Skeletal muscle cell (primary cell): Measurements from ENCODE around the gene TFB2M.

ENCODE experiments used
- DNase-seq: peaks from one replicate; pipeline ENCODE4 v3.0.0-alpha.2; 2010; ENCODE audit warnings: low read depth
- H3K4me3 ChIP-seq: 2 replicates; pipeline ENCODE4 v1.5.1; 2011; ENCODE audit warnings: low read depth, mild to moderate bottlenecking, control low read depth, low read length, moderate library complexity

TFB2M gene

DNA sequence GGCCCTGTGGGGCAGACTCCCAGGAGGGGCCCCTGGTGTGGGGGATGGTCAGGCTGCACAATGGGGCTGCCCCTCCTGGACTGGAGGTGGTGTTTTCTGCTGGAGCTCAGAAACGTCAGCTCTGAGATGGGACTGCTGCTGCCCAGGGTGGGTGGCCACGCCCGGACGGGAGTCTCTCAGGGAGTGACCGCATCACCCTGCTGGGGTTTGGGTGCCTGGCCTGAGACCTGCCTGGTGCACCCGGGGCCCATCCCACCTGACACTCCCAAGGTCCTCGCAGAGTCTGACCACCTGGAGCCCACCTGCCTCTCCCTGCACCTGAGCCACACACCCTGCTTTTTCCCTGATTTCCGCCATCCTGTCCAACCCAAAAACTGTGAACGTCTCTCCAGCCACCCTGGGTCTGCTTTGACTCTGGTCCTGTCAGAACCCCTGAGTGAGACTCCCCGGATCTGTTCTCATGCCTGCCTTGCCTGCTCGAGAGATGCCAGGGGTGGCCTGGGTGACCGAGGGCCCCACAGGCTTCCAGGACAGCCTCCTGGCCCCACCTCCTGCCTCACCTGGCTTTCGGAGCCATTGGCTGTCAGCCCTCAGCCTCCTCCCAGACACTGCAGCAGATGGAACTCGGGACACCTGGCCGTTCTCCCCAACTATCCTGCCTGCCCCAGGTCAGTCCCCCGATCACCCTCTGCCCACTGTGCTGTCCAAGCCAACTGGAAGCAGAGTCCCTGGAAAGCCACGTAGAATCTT, 47.4 kb downstream of the TFB2M start:
- no peak overlapping the region for H3K4me3 ChIP-seq
- no peak for DNase-seq

- no peak for DNase-seq
- no peak overlapping the region for H3K4me3 ChIP-seq
Observed at GRCh38 chr1:246517391-246517790, 48.7 kb downstream of the TFB2M start.

GRCh38 chr1:246516126-246516525, 49.9 kb downstream of the TFB2M start:
- no peak overlapping the region for H3K4me3 ChIP-seq
- no peak for DNase-seq

- H3K4me3 ChIP-seq, result no peak overlapping the region
- DNase-seq, result no peak
Observed at GRCh38 chr1:246515390-246516005, 50.6 kb downstream of the TFB2M start.

GRCh38 chr1:246513619-246514343, 52.3 kb downstream of the TFB2M start:
- DNase-seq, result no peak
- H3K4me3 ChIP-seq, result no peak overlapping the region

DNA sequence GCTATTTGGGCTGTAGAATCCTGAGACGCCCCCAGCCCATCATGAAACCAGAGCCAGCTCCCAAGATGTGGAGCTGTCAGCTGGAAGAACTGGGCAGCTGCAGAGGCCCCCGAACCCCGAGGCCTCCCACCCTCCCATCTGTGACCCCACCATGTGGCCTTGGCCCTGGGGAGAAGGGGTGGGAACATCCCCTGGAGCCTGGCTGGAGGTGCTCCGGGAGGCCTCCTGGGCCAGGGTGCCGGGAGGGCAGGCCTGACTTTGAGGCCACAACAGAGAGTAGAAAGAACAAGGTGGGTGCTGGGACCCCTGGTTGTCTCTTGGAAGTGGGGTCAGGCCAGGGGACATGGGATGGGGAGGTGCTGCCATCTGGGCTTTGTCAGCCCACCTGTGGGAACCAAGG, 53.0 kb downstream of the TFB2M start:
- no peak for DNase-seq
- H3K4me3 ChIP-seq, result no peak overlapping the region

DNA sequence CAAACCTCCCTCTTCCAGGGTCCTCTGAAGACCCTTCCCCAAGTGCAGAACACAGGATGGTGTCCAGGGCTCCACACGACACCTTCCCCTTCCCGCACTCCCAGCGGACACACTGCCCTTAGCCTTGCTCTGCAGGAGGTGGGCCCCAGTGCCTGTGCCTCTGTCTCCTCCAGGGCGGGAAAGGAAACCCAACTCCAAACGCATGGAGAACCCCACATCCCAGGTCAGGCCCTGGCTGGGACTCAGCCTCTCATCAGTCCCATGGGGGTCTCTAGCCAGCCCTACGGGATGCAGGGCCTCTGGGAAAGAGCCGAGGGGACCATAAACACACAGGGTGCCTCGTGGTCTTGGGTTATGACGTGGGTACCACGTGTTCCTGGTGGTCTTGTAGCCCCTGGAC, 53.4 kb downstream of the TFB2M start:
- DNase-seq, result no peak
- no peak overlapping the region for H3K4me3 ChIP-seq

DNA sequence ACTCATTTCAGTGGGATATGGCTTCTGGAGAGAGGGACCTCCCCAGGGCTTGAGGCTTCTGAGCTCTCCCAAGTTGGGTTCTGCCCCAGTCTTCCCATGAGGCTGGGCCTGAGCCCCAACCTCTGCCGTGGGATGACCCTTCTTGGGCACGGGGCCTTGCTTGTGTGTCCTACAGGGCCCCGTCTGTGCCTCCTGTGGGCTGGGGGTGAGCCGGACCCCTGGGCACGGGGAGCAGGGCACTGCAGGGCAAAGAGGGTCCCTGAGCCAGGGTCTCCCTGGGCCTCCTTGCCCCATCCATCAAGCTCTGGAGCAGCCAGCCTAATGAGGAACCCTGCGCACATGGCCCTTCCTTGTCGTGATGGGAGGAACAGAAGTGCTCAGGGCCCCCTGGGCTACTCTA, 53.8 kb downstream of the TFB2M start:
- H3K4me3 ChIP-seq, result no peak overlapping the region
- no peak for DNase-seq

GRCh38 chr1:246511203-246511602, 54.9 kb downstream of the TFB2M start:
- DNase-seq, result no peak
- no peak overlapping the region for H3K4me3 ChIP-seq

- DNase-seq, result no peak
- no peak overlapping the region for H3K4me3 ChIP-seq
Observed at GRCh38 chr1:246510147-246511030, 55.7 kb downstream of the TFB2M start.

DNA sequence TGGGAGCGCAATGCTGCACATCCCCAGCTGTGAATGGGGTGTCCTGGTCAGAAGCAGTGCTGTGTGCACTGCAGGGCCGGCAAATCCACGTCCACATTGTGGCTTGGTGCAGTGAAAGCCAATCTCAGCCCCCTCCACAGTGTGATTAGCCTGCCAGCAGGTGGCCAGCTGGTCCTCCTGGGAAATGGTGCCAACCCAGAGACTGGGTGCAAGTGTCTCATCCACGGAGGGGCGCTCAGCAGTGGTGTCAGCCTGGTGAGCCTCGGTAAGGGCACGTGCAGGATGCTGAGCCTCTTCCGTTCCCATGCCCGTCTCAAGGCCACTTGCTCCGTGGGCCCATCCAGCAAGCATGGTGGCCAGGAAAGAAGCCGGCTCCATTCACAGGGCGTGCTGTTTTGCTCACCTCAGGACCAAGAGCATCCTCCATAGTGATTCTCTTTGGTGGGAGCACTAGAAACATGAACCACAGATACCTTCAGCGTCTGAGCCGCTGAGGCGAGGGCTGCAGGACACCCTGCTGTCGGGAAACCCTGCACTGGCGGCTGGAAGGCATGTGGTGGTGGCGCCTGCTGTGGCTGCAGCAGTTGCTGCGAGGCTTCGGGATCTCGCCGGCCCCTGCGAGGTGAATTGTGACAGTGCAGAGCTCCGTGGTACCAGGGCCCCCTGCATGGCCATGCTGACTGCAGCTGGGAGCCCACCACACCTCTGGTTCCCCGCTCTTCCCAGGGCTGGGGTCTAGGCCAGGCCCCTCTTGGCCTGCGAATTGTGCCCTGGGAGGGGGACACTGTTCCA, 57.0 kb downstream of the TFB2M start:
- DNase-seq, result no peak
- H3K4me3 ChIP-seq, result no peak overlapping the region

DNA sequence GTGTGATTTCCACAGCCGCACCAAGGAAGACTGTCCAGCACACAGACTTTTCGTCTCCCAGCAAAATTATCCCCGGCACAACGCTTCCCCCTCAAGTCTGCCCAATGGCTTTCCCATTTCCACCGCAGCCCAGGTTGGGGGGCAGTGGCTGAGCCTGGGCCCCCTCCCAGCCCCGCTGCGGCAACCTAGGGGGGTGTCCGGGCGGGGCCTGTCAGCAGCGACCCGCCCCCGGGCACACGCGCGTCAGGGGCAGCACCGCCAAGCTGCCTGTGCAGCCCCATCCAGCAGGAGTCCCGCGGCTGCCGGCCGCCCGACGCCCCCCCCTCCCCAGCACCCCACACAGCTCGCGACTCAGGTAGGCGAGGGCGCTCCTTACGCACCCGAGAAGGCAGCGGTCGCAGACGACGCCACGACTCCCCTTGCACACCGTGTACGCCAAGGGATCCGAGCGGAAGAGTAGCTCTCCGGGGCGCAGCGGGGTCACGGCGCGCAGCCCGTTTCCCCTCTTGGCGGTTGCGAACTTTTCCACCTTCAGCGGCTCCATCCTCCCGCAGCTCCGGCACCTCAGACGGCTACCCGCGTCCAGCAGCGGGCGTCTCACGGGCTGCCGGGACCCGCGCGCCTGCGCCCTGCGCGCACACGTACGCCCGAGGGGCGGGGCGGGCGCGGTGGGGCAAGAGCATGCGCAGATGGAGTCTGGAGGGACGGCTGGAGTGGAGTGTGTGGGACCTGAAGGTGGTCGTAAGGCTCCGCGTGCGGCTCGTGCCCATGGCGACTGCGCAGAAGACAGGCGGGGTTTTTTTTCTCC, 59.2 kb downstream of the TFB2M start, which contains the start of gene SMYD3:
SMYD3 (minus strand) TSS at position 606 of the 808 bp plus-strand sequence.
- H3K4me3 ChIP-seq, result peak within 1 kb of the TSS; percentile 95

DNA sequence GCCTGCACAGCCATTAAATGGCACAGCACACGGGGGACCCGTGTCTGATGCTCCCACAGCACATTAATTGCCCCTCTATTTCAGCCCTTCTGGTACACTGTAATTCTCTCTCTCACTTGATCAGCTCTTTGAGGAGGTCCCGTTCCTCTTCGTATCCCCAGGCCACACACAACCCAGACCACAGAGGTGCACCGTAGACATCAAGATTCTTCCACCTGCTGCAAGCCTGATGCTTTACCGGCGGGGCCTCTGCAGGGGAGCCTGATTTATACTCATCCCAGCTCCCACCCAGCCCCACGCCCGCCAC, 59.7 kb downstream of the TFB2M start:
- peak overlapping the region; percentile 95 for H3K4me3 ChIP-seq

More for the DNA sequence above, 59.2 kb downstream of the TFB2M start, which contains the start of gene SMYD3:
- peak; percentile 34 for DNase-seq

GRCh38 chr1:246503341-246503740, 62.7 kb downstream of the TFB2M start:
- no peak overlapping the region for H3K4me3 ChIP-seq
- no peak for DNase-seq

More for the DNA sequence above, 59.7 kb downstream of the TFB2M start:
- no peak for DNase-seq

DNA sequence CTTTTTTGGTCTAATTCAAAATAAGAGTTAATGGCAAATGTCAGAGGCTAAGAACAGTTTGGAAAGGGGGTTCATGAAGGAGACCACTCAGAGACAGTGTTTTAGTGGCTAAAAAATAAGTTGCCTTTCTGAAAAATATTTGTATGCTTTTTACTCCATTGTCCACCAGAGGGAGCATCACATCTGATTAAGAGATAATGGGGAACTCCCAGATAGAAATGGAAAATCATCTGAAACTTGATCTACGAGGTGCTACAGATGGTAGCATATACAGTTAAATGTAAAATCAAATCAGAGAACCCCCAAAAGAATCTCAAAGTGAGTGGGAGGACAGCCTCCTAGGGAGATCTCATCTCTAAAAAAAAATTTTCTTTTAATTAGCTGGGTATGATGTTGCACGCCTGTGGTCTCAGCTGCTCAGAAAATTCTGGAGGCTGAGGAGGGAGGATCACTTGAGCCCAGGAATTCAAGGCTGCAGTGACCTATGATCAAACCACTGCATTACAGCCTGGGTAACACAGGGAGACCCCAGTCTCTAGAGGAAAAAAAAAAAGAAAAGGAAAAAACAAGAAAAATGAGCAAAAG, 68.6 kb downstream of the TFB2M start:
- H3K4me3 ChIP-seq, result no peak overlapping the region
- DNase-seq, result peak; percentile 25

DNA sequence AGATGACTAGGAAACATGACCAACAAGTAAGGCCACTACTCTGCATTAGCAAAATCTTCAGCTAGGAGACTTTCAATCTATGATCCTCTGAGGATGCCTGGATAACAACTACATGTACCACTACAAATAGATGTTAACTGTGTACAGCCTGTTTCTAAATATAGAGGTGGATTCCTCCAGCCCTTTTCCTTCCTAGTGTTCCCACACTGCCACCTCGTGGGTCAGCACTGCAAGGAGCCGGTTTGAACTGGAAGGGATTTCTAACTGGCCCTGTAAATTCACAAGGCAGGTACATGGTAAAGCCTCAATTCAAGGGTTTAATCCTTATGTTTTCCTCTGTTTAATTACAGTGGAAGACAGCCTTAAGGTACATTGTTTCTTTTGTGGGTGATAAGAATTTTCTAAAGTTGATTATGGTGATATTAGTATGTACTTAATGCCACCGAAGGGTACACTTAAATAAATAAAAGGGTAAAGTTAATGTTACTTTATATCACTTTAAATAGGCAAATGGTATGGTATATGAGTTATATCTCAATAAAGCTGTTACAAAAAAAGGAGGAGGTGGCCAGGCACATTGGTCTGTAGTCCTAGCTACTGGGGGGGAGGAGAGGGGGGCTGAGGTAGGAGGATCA, 73.3 kb downstream of the TFB2M start:
- no peak overlapping the region for H3K4me3 ChIP-seq
- DNase-seq, result peak; percentile 35

GRCh38 chr1:246491551-246492053, 74.5 kb downstream of the TFB2M start:
- no peak overlapping the region for H3K4me3 ChIP-seq

More at GRCh38 chr1:246491551-246492053, 74.5 kb downstream of the TFB2M start:
- no peak for DNase-seq
